GM12872 (cell line): Measurements from ENCODE around the gene OR6C68.

Experiments used
- TF ChIP-seq, protein P1 (sequence below): IDR thresholded peaks from 3 replicates; pipeline ENCODE4 v1.5.1; 2011; ENCODE audit warnings: low read depth, mild to moderate bottlenecking, low read length, moderate library complexity; ENCODE audit not compliant: insufficient read depth

Gene OR6C68

DNA sequence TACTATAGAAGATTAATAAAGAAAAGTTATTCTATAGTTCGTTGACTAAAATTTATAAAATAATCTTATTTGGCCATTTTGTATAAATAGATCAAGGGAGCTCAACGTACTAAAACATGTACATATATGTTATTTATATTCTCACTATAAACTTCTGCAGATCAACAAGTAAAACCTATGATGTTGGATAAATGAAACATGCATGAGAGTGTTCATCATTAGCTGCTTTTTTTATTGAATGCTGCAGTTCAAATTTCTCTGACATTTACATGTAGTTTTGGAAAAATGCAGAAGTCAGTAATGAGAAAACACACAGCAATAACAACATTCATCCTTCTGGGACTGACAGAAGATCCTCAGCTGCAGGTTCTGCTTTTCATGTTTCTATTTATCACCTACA is at the start of gene OR6C68:
OR6C68 (plus strand) TSS at position 301 of the 400 bp plus-strand sequence; CDS start at position 301, 0 bp downstream.
- TF ChIP-seq, protein P1, sequence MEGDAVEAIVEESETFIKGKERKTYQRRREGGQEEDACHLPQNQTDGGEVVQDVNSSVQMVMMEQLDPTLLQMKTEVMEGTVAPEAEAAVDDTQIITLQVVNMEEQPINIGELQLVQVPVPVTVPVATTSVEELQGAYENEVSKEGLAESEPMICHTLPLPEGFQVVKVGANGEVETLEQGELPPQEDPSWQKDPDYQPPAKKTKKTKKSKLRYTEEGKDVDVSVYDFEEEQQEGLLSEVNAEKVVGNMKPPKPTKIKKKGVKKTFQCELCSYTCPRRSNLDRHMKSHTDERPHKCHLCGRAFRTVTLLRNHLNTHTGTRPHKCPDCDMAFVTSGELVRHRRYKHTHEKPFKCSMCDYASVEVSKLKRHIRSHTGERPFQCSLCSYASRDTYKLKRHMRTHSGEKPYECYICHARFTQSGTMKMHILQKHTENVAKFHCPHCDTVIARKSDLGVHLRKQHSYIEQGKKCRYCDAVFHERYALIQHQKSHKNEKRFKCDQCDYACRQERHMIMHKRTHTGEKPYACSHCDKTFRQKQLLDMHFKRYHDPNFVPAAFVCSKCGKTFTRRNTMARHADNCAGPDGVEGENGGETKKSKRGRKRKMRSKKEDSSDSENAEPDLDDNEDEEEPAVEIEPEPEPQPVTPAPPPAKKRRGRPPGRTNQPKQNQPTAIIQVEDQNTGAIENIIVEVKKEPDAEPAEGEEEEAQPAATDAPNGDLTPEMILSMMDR: no peak

DNA sequence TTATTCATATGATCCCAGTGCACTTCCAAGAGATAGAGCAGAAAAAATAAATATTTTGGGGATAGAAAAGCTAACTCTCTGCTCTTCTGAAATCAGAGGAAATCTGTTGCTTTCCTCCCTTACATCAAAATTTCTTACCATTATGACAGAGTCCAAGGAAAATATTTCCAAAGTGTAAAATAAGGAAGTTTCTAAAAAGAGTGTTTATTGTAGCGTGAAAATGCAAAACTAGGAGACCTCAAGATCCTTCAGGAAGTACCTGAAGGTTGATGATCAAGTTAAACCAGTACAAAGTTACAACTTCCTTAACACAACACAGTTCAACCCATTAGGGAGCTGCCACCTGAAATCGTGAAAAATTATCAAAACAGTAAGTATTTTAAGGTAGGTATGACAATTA is 48.4 kb upstream of the OR6C68 start, which contains the start of gene OR6C2:
OR6C2 (plus strand) TSS at position 301 of the 400 bp plus-strand sequence. CDS start 8,138 bp downstream, outside the sequence.
- TF ChIP-seq, protein P1: no peak

DNA sequence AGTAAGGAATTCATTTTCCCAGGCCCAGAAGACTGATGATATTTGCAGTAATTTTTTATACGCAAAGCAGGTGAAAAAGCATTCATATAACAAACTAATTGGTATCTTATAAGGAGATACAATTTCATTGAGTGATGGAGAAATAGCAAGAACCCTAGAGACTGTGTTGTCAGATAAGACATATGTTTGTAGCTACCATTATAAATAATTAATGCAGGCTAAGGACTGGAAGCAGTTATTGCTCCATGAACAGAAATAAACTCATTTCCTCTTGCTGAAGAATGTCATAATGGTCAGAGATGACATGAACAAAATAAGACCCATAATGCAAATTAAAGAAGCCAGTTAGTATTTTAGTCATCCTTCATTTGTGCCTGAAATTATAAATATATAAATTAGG is 46.8 kb upstream of the OR6C68 start:
- TF ChIP-seq, protein P1: no peak

DNA sequence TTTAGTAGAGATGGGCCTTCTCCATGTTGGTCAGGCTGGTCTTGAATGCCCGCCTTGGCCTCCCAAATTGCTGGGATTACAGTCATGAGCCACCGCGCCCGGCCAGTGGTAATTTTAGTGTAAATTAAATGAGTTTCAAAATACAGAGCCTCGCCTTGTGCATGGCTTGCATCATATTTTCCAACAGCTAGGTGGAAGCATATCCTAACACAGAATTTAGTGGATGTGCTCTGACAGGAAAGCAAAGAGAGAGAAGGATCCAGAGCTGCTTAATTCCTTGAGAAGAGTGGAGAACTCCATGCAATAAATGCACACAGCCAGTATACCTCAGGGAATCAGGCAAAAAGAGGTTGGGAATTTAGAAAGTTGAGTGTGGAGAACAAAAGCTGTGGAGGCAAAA is 45.9 kb upstream of the OR6C68 start:
- TF ChIP-seq, protein P1: no peak

DNA sequence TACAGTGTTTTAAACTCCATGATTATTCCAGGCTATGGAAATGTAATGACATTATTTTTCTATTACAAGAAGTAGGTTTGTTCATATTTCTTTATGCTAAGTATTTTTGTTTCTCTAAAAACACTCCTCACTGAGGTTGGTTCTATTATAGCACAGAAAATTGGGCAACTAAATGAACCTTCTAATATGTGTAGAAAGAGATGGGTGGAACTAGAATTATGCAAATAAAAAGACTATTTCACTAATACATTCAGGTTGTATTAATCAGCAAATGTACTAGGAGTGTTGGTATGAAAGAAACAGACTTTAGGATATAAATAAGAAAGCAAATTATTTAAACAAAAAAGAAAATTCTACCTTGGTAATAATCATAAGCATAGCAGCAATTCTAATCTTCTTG is 43.4 kb upstream of the OR6C68 start:
- TF ChIP-seq, protein P1: no peak

DNA sequence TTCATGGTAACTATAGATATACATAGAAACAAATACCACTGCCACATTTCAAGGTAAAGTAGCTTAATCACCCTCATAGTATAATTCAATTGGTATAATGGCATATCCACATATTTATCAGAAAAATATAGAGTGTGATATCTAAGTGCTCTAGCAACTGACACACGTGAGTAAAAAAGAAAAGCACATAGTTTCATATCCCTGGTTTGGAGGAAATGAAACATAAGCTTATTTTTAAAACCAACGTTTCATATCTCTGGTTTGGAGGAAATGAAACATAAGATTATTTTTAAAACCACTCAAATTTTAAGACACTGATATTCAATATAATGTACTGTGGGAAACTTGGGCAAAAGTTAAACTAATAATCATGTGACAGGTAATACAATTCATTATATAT is 24.3 kb upstream of the OR6C68 start:
- TF ChIP-seq, protein P1: no peak

DNA sequence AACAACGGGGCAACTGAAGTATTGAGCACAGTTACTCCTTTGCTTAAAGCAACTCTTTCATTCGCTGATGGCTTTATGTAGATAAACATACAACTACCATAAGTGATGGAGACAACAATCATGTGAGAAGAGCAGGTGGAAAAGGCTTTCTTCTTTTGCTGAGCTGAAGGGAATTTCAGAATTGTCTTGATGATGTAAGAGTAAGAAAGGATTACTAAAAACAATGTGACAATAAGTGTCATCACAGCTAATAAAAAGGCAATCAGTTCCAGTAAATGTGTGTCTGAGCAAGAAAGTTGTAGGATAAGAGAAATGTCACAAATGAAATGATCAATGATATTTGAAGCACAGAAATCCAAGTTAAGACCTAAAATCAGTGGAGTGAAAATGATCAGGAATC is 22.9 kb upstream of the OR6C68 start:
- TF ChIP-seq, protein P1: no peak
